ENCODE measurements around the gene STMP1.

The STMP1 gene

DNA sequence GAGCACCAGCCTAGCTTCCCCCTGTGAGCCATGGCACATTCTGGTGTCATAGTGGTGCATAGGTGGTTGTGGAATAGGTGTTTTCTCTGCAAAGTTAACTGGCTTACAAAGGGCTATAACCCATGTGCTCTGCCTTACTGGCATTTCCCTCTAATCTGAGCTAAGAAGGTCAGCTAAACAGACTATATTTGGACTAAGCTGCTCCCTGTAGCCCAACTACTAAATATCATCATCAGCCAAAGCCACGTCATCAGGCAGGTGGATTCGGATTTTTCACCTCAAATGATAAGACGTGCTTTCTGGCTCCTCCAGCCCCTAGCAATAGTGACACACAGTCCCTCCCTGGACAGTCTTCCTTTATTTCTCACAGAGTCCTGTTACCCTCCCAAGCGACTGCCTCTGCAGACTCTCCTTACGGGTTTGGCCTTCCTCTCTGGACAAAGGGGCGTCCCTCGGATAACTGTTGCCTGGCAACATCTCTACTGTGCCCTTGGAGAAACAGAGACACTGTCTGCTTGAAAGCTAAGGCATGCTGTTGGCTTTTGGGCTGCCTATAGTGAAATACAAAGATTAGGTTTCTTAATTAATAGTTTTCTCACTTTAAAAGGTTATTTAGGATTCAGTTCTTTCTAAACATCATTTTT is 56.6 kb downstream of the STMP1 start:
- no peak for DNase-seq
- no peak for ATAC-seq

DNA sequence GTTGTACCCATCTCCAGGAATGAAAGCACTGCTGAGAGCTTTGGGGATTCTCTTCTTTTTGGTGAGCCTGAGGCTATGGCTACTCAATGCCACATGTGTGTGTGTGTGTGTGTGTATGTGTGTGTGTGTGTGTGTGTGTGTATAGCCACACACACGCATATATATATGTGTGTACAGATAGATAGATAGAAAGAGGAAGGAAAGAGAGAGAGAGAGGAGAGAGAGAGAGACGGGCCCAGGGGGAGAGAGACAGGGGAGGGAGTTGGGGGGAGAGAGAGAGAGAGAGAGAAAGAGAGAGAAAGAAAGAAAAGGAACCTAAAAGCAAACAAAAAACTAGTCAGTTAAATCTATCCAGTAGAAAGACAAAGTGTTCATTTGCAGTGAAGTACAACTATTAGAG is 57.4 kb downstream of the STMP1 start:
- no peak for ATAC-seq
- no peak for DNase-seq

DNA sequence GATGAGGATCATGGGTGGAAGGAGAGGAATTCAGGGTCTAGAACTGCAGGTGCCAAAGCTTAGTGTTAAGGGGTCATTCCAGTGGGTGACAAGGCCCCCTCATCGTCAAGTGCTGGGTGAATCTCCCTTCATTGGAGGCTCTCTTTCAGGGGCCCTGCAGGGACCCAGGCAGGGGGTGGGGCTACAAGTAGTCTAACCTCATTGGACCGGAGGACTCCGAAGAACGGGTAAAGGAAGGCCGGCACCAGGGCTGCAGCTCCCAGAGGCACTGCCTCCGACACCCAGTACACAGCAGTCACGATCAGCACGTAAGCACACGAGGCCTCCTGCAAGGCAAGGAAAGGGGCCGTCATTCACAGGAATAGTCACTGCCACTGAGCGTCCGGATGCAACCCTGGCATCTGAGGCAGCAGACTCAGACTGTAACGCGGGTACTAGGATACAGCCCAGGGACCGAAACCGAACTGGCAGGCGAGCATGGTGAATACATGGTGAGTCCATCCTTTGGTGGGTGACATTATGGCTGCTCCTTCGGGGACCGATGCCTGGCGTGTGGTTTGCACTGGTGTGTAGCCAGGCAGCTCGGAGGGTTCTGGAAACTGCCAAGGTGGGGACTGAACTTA is 59.0 kb downstream of the STMP1 start:
- no peak for DNase-seq
- ATAC-seq: no peak

DNA sequence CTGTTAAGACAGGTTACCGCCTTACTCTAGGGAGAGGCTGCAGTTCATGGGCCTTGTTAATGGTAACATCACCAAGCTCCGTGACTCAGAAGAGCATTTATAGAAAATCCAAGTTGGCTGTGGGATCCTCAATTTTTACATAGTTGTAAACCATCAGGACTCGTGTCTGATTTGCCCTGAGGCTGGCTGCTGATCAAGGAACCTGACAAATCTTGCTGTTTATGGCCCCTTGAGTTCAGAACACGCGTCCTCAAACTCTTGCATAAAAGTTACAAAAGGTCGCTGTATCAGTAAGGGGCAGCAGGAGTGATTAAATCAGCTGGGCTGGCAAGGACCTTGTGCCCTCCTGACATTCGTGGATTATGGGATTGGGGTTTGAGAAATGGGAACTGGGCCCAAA is 61.1 kb downstream of the STMP1 start:
- DNase-seq (no peak), ATAC-seq (no peak)
